HG03159 (cell line): ENCODE data around the gene KMT5B.

Experiments used
- ATAC-seq: cut with Tn5 transposase; IDR thresholded peaks from one replicate; pipeline ENCODE4 v1.9.1; 2021; ENCODE audit warnings: mild to moderate bottlenecking, moderate library complexity; ENCODE audit not compliant: unreplicated experiment

Gene KMT5B

GRCh38 chr11:68216171-68216938 is 3.3 kb upstream of the KMT5B start:
- ATAC-seq, result no peak

GRCh38 chr11:68215524-68216170 is 2.6 kb upstream of the KMT5B start:
- ATAC-seq, result no peak

GRCh38 chr11:68215087-68215445 is 2.0 kb upstream of the KMT5B start:
- no peak for ATAC-seq

- ATAC-seq, result peak; percentile 6
These were observed 1.3 kb upstream of the KMT5B start for GRCh38 chr11:68214173-68215086.

- ATAC-seq, result peak; percentile 46
These were observed 568 bp upstream of the KMT5B start for GRCh38 chr11:68213555-68214172.

GRCh38 chr11:68212421-68213134 is 518 bp downstream of the KMT5B start:
- peak; percentile 45 for ATAC-seq

GRCh38 chr11:68211546-68211945 is 1.6 kb downstream of the KMT5B start:
- ATAC-seq, result no peak

GRCh38 chr11:68206211-68206610 is 6.9 kb downstream of the KMT5B start:
- no peak for ATAC-seq

GRCh38 chr11:68204402-68204801 is 8.7 kb downstream of the KMT5B start:
- ATAC-seq, result no peak

- no peak for ATAC-seq
These were observed 10.9 kb downstream of the KMT5B start for GRCh38 chr11:68202165-68202564.

- ATAC-seq, result no peak
These were observed 11.6 kb downstream of the KMT5B start for GRCh38 chr11:68201492-68201891.

GRCh38 chr11:68200639-68201038 is 12.5 kb downstream of the KMT5B start:
- no peak for ATAC-seq

- ATAC-seq, result no peak
These were observed 13.7 kb downstream of the KMT5B start for GRCh38 chr11:68199295-68199987.

GRCh38 chr11:68196219-68196618 is 16.9 kb downstream of the KMT5B start:
- ATAC-seq, result no peak

- ATAC-seq, result no peak
These were observed 18.3 kb downstream of the KMT5B start for GRCh38 chr11:68194675-68195294.

- no peak for ATAC-seq
These were observed 20.1 kb downstream of the KMT5B start for GRCh38 chr11:68193018-68193417.

GRCh38 chr11:68191661-68192579 is 21.2 kb downstream of the KMT5B start:
- no peak for ATAC-seq

GRCh38 chr11:68189888-68190287 is 23.2 kb downstream of the KMT5B start:
- no peak for ATAC-seq
